GM13977 (cell line): ENCODE measurements around the gene PIGP.

Experiments used
- DNase-seq: peaks from one replicate; pipeline ENCODE4 v3.0.0; 2012; ENCODE audit warnings: low spot score
- in situ Hi-C: fragments of 300-500 bp; cut with MboI; formaldehyde crosslinking; loops from one replicate; pipeline ENCODE4 v1.12.0; 2022; ENCODE audit warnings: low sequenced_read_pairs, low pct_unique_long_range_greater_than_20kb, mixed read lengths, inconsistent platforms; ENCODE audit not compliant: unreplicated experiment
- TF ChIP-seq, protein P1 (sequence below): IDR thresholded peaks from 2 replicates; pipeline ENCODE4 v1.5.1; 2012; ENCODE audit warnings: mild to moderate bottlenecking, control low read depth; ENCODE audit not compliant: insufficient read depth; ENCODE audit errors: extremely low read depth, missing control alignments

PIGP gene

GRCh38 chr21:37085726-37086125, 12.9 kb upstream of the PIGP start:
- in situ Hi-C loops = no loop called here
- TF ChIP-seq, protein P1, sequence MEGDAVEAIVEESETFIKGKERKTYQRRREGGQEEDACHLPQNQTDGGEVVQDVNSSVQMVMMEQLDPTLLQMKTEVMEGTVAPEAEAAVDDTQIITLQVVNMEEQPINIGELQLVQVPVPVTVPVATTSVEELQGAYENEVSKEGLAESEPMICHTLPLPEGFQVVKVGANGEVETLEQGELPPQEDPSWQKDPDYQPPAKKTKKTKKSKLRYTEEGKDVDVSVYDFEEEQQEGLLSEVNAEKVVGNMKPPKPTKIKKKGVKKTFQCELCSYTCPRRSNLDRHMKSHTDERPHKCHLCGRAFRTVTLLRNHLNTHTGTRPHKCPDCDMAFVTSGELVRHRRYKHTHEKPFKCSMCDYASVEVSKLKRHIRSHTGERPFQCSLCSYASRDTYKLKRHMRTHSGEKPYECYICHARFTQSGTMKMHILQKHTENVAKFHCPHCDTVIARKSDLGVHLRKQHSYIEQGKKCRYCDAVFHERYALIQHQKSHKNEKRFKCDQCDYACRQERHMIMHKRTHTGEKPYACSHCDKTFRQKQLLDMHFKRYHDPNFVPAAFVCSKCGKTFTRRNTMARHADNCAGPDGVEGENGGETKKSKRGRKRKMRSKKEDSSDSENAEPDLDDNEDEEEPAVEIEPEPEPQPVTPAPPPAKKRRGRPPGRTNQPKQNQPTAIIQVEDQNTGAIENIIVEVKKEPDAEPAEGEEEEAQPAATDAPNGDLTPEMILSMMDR = no peak

DNA sequence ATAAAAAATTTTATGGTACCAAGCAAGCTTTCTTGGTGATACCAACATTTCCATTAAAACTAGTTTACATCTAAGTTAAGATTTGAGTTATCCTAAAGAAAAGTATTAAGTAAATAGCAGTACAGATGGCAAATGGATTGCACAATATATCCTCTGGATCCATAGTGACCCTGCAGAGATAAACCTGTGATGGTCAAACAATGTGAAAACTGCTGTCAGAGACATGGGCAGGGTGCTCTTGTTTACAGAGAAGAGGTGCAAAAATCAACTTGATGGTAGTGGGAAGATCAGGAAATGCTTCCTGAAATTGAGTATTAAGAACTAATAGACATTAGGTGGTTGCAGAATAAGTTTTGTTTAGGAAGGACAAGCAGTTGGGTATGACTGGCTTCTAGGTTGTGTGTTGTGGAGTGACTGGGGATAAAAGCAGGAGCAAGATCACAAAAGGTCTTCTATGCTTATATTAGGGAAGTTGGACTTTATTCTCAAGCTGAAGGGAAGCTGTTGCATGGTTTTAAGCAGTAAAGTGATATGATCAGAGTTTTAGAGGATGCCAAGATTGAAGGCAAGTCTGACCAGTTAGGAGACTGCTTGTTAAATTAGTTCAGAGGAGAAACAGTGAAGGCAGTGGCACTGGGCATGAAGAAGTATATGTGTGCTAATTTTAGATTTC, 10.1 kb upstream of the PIGP start:
- TF ChIP-seq, protein P1 = no peak
- no peak for DNase-seq
- in situ Hi-C loops = no loop called here

More at GRCh38 chr21:37085726-37086125, 12.9 kb upstream of the PIGP start:
- no peak for DNase-seq

DNA sequence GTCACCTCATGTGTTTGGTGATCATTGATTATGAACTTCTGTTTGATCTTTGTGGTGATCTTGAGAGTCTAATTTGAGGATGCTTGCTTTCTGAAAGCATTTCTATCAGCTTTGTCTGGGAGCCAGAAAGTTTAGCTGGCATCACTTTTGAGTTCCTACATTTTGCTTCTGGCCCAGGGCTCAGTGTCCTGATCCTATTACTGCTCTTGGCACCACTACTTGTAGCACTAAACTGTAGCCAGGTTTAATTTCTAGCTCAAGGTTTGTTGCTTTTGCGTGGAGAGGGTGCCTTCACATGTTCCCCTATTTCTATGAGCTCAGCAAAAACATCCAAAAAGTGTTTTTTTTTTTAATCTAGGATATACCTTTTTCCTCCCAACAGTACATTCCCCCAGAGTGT, 9.5 kb upstream of the PIGP start:
- DNase-seq = no peak
- in situ Hi-C loops = no loop called here
- TF ChIP-seq, protein P1 = no peak

- in situ Hi-C loops = no loop called here
- TF ChIP-seq, protein P1 = peak; percentile 34
- no peak for DNase-seq
Observed at GRCh38 chr21:37079211-37079824, 6.4 kb upstream of the PIGP start.

DNA sequence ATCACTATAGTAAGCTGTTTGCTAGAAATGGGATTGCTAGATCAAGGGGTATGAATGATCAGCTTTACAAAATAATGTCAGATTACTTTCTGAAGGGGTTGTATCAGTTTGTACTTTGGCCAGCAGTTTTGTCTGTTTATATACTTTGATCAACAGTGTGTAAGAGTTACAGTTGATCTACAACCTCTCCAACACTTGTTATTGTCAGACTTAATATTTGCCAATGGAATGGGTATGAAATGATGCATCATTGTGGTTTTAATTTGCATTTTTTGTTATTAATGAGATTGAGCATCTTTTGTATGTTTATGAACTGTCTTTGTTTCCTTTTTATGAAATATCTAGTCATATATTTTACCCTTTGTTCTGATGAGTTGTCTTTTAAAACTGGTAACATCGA, 4.5 kb upstream of the PIGP start:
- in situ Hi-C loops = no loop called here
- TF ChIP-seq, protein P1 = no peak
- DNase-seq = no peak

- TF ChIP-seq, protein P1 = no peak
- DNase-seq = no peak
- in situ Hi-C loops = no loop called here
Observed at GRCh38 chr21:37076087-37076850, 3.4 kb upstream of the PIGP start.
